GM18499 (cell line): ENCODE measurements around the gene STXBP1.
"Not testable (repeated sequence)": the region's sequence is repeated elsewhere in the genome, so short reads cannot be mapped to it uniquely, and the experiment has no call there.

Experiments
- ATAC-seq: cut with Tn5 transposase; IDR thresholded peaks from one replicate; pipeline ENCODE4 v1.9.1; 2021; ENCODE audit warnings: moderate number of reproducible peaks; ENCODE audit not compliant: insufficient read depth, unreplicated experiment

The STXBP1 gene

DNA sequence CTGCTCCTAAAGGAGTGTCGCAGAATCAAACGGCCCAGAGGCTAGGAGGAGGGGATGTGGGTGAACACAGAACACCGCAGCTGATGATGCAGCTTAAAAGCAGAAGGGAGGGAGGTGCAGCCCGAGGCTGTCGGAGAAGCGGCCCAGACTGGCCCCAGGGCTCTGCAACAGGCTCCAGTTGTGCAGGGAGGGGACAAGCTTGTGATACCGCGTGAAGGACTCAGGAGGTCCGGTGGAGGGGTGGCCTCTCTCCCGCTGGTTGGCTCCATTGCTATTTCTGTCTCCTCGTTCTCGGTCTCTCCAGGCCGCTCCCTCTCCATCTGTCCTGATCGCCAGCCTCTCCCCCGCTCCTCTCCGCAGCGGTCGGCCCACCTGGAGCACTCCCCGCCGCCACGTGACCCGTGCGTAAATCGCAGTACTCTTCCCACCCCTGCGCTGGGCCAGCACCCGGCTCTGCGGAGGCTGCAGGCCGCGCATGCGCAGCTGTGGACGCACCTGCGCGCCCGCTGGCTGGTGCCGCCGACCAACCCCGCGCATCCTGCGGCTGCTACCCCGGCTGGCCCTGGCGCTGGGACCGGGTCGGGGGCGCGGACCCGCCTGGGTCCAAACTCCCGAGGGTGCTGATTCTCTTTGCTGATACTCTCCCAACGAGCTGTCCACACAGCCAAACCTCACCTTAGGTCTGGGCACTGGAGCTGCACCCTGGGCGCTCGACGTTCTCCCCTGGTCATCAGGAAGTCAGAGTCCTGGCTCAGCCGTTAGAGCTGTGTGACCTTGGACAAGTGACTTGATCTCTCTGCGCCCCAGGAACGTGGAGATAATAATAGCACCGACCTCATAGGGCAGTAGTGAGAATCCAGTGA lies 3.7 kb upstream of the STXBP1 start:
- no peak for ATAC-seq

DNA sequence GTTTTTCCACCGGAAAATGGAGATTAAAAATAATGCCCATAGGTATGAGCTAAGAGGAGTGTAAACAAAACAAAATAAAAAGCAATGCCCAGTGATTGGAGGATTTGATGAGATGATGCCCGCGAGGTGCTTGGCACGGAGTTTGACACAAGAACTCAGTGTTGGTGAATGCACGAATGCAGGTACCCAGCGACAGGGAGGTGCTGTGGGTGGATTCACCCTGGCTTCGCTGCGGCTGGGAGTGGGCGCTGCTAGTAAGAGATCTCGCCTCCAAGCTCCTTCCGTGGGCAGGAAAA lies 526 bp upstream of the STXBP1 start:
- no peak for ATAC-seq

- no peak for ATAC-seq
These were observed 984 bp downstream of the STXBP1 start for GRCh38 chr9:127612939-127613582.

DNA sequence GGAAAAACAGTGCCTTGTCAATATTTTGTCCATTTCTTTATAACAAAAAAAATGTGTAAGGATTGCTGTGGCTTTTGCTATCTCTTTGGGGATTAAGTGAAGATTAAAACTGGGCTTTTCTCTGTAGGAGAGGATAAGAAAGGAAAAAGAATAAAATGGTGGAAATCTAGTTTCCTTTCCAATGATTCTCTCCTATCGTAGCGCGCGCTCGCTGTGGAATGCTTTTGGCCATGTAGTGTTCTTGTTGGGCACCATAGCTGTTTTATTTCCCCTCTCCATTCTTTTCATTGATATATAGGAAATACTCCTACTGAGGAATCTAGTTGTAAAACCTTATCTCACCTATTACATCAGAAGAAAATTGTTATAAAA lies 1.5 kb downstream of the STXBP1 start:
- ATAC-seq = no peak

GRCh38 chr9:127614961-127615360 lies 2.9 kb downstream of the STXBP1 start:
- no peak for ATAC-seq

- ATAC-seq = not testable (repeated sequence)
These were observed 9.4 kb downstream of the STXBP1 start for GRCh38 chr9:127621339-127621970.

DNA sequence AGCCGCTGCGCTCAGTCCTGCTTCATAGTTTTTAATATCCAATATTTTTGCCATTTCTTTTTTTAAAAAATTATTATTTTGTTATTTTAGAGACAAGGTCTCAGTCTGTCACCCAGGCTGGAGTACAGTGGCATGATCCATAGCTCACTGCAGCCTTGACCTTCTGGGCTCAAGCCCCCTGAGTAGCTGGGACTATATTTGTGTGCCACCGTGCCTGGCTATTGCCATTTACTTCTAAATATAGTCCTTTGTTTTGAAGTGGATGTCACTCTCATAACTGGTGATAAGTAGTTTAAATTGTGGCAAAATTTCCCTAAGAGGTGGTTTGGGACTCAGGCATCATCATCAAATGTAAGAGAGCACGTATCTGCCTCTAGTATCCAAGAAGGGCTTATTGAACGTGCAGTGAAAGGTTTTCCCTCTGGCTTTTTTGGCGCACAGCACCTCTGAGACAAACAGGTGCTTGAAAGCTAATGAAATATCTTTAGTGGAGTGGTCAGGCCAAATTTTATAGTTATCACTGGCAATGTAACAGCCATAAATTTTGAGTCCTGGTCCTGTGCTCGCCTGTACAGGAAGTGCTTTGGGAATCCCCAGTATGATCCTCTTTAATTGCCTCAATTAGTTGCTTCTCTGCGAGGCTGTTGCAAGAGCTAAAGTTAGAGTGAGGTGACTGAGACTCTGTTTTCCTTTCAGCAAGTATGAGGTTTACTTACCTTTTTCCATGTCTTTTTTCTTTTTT lies 14.8 kb downstream of the STXBP1 start:
- ATAC-seq = no peak

- no peak for ATAC-seq
These were observed 15.4 kb downstream of the STXBP1 start for GRCh38 chr9:127627494-127627855.

- no peak for ATAC-seq
These were observed 16.8 kb downstream of the STXBP1 start for GRCh38 chr9:127628758-127629467.

DNA sequence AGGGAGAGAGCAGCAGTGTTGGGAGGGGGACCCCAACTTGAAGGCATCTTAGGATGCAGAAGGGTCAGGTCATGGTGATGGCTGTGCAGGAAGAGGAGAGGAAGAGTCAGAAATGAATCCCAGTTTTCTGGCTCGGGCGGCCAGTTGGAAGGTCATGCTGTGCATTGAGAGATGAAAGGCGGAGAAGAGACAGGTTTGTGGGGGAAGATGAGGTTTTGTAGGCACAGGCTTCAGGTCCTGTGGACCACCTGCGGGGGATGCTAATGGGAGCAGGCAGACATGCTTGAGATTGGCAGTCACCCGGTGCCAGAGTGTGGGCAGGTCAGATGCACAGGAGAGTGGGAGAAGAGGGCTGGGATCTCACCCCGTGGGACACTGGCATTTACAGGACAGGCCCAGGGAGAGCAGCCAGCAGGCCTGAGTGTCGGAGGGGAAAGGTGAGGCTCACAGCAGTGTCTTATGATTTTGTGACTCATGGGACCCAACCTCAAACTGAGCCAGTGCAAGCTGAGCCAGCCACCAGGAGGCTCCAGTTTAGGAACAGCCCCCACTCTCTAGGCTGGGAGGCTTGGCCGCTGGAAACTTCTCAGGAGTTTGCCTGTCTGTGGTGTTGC lies 17.5 kb downstream of the STXBP1 start:
- no peak for ATAC-seq

DNA sequence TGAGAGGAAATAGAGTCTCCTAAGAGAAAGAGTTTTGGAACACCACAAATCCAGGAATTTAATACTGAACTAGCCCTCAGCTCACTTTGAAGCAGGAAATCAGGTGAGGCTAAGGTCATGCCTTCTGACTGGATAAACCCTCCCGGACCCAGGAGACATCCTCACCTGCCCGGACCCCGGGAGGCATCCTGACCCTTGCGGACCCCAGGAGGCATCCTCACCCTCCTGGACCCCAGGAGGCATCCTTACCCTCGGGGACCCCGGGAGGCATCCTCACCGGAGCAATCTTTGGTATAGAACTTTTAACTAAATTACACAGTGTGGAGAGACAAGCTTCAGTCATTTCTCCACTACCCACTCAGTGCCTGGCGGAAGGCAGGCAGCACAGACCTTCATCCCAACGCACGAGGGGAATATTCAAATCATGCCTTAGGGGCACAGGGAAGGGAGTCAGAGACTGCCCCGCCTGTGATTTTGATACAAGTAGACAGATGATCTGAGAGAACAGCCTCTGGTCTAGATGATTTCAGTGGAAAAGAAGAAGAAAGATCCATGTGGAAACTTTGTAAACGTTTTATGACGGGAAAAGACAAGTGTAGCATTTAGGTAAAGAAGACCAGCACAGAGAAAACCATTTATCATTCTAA lies 21.3 kb downstream of the STXBP1 start:
- no peak for ATAC-seq

DNA sequence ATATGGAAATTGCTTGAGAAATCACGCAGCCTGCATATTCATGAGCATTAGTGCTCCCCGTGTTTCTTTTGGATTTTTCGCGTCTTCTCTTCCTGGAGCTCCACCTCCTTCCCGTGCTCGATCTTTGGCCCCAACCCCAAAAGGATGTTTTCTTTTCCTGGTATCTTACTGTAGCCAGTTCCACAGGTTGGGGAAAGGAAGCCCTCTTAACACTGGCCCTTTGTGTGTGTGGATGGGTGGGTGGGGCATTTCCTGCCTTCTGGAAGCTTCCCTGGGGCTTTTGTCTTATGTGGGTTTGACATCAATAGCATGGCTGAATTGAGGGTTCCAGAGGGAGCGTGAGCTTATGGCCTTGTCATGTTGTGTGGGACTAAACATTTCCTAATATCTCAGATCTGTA lies 21.9 kb downstream of the STXBP1 start:
- ATAC-seq = no peak

- no peak for ATAC-seq
These were observed 22.6 kb downstream of the STXBP1 start for GRCh38 chr9:127634698-127635097.

- ATAC-seq = no peak
These were observed 23.2 kb downstream of the STXBP1 start for GRCh38 chr9:127635201-127635735.

- ATAC-seq = no peak
These were observed 25.3 kb downstream of the STXBP1 start for GRCh38 chr9:127637322-127637847.

DNA sequence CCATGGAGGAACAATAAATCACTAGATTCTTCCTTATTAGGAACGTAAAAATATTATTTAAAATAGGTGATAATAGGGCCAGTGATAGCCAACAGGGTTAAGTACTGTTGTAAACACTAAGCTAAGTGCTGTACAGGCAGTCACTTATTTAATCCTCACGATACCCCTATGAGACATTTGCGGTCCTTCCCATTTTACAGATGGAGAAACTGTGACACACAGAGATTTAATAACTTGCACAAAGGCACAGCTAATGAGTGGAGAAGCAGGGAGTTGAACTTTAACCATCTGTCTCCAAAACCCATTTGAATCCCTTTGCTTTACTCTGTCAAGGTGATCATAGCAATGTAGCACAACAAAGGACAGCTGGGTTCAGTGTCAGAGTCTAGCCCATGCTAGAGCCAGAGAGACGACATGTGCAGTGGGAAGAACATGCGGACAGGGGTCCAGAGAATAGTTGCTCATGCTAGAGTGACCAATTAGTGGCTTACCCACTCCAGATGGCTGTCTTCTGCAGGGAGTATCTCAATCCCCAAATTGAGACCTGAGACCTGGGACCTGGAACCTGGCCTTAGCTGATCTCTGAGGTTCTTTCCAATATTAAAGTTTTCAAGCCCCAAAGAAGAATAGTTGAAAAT lies 28.9 kb downstream of the STXBP1 start:
- ATAC-seq = no peak

DNA sequence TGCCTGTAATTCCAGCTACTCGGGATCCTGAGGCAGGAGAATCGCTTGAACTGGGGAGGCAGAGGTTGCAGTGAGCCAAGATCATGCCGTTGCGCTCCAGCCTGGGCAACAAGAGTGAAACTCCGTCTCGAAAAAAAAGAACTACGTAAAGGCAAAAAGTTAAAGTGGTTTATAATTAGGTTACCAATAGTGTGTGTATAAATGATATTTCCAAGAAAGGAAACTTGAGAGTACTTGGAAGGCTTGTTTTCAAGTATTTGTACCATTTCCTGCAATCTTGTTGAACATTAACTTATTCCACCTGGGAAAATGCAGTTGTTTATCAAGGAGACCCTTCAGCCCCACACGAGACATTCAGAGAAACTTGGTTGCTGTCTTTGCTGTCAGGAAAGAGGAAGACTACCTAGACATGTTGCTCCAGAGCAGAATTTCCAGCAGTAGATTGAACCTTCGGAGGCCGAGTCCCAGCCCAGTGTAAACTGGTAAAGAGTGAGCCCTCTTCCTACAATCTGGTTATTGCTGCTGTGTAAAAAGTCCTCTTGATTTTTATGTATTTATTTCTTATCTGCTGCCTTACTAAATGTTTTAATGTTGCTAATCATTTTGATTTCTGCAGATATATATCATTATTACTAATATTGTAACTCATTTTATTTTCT lies 30.1 kb downstream of the STXBP1 start:
- ATAC-seq = no peak
